Effector CD8-positive, alpha-beta T cell (primary cell): ENCODE results near the gene FYN.
"Not testable (repeated sequence)": the region's sequence is repeated elsewhere in the genome, so short reads cannot be mapped to it uniquely, and the experiment has no call there.

Source experiments
- DNase-seq: peaks from one replicate; lab custom pipeline; 2025; lab: John Stamatoyannopoulos, UW

FYN gene

DNA sequence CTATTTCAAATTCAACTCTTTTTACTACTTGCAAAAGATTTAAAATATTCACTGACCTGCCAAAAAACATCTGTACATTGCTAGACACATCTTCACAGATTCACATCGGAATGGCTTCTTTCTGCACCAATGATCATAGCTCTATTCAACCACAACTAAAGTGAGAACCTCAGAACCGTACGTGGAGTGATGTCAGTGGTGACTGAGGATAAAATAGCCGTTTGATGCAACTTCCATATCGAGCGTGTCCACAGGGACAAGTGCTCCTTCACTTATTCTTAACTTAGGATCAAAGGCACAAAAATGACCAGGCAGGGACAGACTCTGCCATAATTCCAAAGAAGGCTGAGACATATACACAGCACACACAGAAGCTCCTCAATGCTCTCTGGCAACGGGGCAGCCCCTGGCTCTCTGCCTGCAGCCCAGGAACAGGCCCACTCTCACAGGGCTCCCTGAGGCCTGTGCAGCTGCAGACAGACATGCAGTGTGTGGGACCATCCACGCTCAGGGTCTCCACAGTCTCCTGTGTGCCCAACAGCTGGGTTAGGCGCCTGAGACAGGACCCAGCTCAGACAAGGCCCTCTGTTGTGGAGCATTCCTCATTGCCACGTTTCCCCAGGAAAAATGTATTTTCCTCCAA, 22.8 kb downstream of the FYN start:
- no peak for DNase-seq

DNA sequence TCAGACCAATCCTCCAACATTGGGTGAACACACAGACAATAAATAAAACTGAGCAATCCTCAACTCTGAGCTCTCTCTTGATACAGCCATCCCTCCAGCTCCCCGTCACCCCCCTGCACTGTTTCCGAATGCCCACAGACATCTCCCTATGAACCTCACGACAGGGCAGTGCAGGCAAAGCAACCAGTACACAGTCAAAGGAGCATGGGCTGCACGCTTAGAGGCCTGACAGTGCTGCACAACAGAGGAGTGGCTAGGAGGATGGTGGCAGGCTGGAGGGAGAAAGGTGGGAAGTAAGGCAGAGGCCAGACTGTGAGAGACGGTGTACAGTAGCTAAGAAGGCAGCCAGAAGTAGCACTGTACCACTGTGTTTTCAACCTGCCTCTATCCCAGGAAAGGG, 24.0 kb downstream of the FYN start:
- DNase-seq, result no peak

DNA sequence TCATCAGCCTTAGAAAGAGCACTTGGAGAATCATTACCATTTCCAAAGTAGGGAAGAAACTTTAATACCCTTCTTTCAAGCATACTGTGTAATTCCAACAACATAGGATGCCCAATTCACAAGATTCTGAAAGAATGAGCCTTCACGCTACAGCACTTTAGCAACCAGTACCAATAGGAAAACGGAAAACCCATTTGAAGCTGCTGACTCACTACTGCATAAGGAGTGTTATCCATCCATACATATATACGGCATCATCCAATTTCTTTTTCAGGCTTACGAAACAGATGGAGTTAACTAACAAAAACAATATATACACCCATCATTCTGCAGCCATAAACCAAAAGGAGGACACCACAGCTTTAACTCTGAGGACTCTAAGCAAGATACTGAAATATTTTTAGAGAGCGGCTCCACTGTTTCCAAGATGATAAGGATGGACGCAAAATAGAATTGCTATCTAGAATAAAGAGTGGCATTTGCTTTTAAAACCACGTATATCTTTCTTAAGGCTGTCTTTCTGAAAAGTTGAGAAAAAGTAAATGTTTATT, 24.9 kb downstream of the FYN start:
- no peak for DNase-seq

DNA sequence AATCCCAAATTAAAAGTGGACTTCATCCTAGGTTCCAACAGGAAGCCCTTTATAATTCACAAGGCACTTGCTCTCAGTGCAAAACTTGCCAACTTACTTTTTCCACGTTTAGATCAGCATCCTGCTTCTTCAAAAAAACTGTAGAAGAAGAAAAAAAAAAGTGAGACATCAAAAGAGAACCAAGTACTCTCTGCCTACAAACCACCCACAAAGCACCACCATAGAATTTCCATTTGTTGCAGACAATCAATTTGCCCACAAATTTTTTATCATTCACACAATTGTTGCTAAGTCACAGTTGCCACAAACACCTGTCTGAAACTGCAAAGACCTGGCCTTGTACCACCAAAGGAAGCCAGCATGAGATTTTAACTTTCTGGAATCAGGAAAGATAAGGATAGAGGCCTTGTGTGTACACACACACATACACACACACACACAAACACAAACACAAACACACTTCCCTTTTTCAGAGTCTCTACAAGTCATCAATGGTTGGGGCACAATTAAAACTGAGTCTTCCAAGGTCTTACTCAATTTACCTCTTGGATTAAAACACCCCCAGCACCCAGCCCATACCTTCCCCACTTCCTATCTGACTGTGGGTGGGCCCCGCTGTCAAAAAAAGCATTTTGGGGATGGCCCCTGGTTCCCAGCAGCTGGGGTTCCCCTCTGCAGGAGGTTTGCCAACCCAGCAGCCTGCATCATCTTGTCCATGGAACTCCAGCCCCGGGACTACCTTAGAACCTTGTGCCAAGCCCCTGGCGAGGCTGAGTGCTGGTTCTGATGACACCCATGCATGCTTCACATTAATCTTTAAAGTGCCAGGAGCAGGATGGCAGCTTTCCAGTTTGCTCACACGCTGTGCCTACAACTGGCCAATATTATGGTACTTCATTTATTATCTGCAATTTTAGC, 26.5 kb downstream of the FYN start:
- no peak for DNase-seq

DNA sequence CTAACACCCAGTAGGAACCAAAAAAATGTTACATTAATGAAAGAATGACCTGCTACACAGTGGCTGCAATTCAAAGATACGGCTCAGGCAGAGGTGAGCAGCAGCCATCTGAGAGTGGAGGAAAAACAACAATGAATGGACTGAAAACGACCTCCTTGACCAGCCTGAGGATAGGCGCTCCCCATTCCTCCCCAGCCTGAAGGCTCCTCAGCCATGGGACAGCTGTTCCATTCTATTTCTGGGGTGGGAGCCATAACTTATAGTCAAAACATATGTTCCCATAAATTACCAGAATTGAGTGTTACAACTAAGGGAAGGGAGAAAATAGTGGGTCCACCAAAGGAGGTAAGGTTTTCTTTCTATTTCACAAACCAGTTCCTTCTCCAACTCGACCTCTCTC, 27.2 kb downstream of the FYN start:
- no peak for DNase-seq

DNA sequence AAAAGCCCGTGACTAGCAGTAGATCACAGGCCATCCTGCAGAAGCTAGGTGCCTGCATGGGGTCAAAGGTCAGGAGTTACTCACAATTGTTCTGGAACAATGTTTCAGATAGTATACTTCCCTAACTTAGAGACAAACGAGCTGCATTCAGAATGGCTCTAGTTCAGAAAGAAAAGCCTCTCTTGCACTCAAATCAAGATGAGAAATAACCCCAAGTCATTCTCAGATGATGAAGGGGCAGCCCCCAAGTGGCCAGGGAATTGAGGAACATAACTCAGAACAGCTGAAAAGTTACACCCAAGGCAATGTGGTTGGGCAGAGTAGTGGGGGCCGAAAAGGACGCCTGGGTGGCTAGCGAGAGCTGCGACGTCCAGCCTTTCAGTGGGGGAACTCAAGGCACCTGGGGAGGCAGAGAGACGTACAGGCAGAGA, 27.8 kb downstream of the FYN start:
- DNase-seq, result no peak

DNA sequence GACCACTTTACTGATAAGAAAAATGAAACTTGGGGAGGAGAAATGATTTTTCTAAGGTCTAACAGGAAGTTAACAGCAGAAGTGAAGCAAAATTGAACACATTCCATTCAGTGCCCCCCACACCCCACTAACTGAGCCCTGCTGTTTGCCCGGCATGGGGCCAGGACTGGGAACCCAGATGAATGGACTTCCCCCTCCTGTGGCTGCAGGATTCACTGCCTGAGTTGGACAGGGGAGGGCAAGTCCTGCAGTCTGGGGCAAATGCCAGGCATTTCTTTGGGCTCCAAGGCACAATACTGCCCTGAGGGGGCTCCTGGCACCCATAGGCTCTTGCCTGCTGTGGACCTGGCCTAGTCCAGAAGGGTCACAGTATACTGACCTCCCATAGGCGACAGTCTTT, 28.3 kb downstream of the FYN start:
- DNase-seq, result no peak

DNA sequence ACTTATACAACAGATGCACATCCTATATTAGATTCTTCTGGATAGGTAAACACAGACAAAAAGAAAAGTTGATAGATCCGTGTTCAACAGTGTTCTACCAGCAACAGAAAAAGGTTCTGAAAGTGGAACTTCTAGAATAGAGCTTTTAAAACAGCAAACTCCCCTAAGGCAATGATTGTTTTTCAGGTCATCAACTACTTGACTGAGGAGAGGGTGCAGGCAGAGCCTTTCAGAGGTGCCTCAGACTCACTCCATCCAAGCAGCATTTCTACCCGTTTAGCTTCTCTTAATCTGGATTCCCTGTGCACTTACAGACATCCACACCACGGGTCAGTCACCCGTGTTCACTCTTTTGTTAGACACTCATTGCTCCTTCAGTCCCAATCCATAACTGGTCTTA, 28.9 kb downstream of the FYN start:
- no peak for DNase-seq

DNA sequence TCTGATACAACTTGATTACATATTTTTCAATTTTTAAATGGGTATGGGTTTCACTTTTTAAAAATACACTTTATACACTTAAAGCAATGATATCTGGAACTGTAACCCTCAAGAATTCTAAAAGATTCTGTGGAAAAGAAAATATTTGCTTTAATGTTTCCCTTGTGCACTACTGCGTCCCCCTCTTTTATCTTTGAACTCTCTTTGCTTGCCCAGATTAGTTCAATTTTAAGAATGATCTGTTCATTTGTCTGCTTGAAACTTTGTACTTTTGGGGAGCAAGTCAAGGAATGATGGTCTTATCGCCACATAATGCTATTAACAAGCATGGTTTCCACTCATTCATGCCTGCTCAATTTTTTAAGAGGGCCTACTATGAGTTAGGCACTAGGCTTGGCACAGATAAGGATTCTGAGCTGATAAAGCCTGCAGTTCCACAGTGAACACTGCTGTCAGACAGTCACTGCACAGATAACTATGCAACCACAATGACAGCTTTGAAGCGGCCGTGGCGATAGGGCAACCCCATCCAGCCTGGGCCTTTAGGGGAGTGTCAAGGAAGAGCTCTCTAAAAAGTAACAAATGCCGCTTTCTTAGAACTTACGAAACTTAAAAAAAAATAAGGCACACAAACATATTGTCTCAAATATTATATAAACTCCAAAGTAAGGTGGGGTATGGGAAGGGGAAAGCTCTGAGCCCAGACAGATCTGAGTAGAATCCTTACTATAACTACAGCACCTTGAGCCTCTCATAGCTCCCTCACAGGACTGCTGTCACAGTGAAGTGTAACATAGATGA, 29.7 kb downstream of the FYN start:
- DNase-seq, result peak; percentile 24

DNA sequence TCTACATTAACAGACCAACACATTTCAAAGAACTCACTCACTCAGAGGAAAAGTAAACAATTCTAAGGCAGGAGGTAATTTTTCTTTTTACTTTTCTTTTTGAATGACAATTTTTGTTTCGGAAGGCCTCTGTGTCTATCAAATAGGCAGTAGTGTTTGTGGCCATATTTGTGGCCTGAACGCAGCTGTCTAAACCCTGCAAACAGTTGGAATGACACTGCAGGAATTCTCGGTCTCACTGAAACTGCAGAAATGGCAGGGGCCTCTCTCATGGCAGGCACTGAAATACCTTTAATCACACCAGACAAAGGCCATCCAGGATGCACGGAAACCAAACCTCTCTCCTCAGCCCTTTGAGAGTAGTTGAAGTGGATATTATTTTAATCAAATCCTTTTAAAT, 30.4 kb downstream of the FYN start:
- DNase-seq, result no peak

DNA sequence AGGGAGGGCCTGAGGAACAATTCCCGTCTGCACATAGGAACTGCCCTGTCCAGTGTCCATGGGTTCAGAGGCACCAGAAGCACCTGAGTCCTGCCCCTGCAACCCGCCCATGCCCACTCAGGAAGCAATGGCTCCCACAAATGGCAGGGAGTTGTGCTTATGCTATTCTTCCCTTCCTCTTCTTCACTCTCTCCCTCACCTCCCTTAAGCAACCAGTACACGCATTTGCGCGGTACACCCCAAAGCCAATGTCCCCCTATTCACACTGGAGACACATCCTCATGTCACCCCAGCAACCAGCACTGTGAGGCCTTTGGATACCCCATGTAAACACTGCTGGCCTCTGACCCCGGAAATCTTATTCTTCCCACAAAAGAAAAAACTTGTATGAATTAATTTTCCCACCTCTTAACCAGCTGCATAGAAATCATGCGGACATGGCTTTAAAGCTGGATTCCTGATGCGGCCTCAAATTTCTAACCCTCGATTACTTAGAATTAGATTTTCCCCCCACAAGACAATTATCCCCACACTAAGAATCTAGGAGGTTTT, 30.9 kb downstream of the FYN start:
- DNase-seq, result no peak

DNA sequence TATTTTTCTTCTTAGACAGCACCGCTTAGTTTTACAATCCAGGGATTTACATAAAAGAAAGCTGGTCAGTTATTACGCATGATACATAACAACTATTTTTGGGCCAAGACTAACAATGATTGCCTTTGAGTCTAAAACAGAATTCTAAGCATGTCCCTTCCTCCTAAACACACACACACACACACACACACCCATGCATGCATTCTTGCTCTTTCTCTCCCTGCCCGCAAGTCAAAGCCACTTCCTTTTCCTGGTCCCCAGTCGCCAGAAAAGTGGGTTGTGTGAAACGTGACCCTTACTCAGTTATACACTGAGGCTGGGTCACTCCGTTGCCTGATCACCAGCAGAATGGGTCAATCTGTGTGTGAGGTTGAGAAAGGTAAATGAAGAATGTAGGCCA, 31.4 kb downstream of the FYN start:
- DNase-seq, result no peak

DNA sequence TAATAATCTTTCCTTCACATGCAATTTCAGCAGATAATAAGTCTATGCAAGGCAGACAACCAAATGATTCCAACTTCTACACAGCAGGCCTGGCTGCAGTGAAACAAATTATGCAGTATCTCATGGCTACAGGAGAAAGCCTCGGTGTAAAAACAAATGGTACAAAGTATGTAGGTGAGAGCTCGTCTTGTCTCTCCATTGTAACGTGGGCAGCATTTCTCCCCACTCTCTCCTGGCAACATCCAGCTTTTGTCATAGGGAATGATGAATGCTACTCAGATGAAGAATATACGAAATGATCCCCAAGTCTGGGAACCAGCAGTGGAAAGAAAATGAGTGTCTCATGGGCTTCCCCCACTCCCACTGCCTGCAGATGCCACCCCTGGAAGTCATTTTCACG, 32.4 kb downstream of the FYN start:
- no peak for DNase-seq

DNA sequence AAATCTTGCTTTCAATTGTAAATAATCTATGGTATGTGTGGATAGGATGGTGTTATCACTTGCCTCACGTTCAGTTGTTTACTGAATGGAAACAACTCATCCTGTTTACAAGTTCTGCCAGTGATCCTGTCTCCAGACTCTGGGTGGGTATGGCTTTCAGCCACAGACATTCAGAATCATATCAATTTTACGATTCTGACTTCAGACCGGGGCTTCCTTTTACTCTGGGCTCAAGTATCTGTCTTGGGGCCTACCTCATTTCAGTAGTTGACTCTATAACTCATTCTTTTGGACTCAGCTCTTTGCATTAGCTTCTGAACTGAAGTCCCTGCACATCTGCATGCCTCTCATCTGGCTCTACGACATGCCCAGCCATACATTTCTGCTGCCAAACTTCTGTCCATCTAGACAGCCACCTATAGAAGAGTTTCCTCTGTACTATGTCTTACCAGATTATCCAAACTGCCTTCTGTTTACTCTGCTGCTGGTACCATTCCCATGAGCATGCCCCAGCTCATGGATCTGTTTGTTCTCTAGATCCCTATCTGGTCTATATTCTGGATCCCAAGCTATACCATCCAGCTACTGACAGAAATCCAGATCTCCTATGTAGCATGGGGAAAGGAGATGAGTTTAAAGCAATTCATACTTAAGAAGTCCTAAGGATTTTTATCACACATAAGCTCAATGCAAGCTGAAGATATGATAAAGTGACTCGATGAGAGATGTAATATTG, 34.3 kb downstream of the FYN start:
- DNase-seq, result no peak

DNA sequence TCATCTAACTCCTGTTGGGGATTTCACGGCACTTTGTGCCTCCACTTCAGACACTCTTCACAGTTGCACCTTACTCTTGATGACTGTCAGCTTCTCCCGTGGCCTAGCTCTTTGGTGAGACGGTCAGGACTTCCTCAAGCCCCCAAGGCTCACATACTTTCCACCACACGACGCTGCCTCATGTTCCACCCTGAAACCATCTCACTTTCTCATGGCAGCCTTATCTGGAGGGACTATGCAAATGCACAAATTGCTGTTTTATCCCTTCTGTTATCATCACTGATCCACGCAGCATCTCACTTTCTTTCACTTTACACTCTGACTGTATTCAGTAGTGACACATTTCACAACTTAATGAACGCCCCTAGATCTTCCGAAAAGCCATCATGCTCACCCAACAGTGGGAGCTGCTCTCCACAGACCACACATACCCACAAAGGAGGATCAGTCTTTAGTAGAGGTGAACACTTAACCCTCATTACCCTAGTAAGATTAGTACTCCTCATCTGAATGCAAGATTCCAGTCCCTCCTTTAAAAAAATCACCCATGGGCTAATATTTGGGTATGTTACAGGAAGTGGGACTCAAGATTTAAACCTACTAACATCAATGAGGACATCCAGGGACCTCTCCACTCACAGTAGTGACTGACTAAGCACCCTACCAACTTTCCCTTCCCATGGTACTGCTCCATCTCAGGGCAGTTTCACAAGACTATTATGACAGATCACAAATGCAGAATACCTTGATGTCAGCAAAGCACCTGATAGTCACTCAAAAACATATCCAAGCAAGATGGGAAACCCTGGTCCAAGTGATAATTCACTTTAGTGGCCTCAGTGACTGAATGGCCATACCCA, 35.4 kb downstream of the FYN start:
- DNase-seq, result no peak

DNA sequence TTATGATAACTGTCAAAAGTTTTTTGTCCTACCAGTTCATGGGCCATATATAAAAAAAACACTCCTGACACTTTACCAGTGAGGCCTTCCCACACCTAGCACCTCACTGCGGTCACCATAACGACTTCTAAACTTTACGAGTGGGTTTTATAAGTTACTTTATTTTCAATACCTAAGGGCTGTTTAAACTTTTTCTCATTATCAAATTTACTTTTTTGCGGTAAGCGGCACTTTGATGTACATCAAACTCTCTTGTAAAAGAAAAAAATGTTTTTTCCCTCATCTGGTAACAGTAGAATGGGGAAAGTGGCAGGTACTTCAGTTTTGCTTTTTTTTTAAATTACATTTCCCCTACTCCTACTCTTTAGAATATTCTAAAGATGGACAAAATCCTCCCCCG, 36.2 kb downstream of the FYN start:
- DNase-seq, result no peak

DNA sequence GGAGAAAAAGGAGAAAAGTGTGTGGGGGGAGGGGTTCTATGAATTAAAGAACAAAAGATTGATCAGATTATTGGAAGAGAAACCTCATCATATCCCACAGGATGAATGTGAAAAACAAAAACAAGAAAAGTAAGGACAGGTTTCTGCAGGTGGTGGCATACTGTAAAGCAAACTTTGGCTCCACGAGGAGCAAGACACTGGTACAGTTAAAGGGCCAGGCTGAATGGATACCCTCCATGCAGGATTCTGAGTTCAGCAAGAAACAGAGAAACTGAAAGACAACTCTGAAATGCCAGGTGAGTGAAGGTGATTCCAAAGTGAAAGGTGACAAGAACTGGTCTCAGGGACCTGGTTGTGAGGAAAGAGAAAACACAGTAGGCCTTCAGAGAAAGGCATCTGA, 37.4 kb downstream of the FYN start:
- no peak for DNase-seq

DNA sequence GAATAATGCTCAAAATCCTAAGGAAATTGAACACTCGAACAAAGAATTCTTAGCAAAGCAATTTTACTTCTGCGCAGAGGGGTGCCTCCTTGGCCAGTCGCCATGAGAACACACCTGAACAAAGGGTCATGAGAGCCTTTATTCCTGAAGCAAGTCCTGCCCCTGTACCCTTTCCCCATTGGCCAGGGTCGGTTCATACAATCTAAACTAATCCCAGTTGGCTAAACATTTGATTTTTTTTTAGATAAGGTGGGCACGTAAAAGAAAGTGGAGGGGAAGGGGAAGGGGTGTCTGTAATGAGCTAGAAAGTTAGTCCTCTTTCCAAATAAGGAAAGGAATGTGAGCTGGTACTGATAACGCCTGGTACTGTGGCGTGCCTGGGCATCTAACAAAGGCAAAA, 37.9 kb downstream of the FYN start:
- not testable (repeated sequence) for DNase-seq

DNA sequence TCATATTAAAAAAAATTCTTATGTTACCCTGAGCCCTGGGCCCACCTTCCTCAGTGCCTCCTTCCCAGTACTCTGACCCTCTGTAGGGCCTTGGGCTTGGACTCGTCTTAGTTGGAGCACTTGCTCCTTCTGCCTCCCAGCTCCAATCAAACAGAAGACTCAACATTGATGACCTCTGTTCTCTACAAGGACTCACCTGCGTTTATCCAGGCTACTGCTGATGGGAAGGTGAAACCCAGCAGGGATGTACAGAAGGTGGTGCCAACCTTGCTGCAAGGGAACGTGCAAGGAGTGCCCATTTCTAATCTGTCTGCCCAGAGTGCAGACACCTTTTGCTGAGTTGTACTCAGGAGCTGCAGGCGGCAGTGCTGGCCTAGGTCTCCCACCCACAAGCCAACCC, 38.9 kb downstream of the FYN start:
- no peak for DNase-seq

DNA sequence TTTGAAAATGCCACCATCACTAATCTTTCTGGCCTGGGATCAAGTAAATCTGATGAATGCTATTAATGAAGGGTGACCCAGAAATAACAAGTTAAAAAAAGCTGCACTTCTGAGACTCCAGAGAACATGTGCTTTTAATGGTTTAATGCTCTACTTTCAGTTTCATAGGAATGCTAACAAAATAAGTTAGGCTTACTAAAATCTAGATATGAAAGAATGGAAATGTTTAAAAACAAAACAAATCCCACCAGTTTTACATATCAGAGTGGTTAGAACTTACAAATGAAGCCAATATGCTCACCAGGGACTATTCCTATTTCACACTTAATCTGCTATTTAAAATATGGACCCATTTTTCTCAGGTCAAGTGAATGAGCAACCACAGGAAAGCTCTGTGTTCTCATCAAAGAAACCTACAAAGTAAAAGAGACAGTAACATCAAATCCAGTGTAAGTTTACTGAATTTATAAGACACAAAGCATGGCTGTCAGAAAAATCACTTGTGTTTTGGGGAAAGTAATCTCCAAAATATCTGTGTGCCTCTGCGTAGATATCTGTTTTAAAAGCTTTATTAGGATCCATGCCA, 40.3 kb downstream of the FYN start:
- DNase-seq, result no peak
